Epithelial cell of prostate (primary cell): ENCODE results near the gene GAB1.
A peak's percentile ranks its signal among the peaks of the same experiment; 100 is the strongest.
"Not testable (repeated sequence)": the region's sequence is repeated elsewhere in the genome, so short reads cannot be mapped to it uniquely, and the experiment has no call there.

ENCODE experiments used
- DNase-seq: peaks from one replicate; pipeline ENCODE4 v3.0.0-alpha.2; 2011; ENCODE audit warnings: low read depth, low spot score
- H3K27ac ChIP-seq: fragments of 450-650 bp; 2 replicates; pipeline ENCODE4 v1.5.1; 2017; ENCODE audit warnings: mild to moderate bottlenecking

GAB1 gene

GRCh38 chr4:143335979-143336780, 496 bp upstream of the GAB1 start:
- no peak for DNase-seq
- H3K27ac ChIP-seq = peak overlapping the region; percentile 90

- H3K27ac ChIP-seq = peak overlapping the region; percentile 90
- DNase-seq = no peak
Measured at GRCh38 chr4:143337600-143338287, 1.1 kb downstream of the GAB1 start.

- no peak for DNase-seq
- peak overlapping the region; percentile 90 for H3K27ac ChIP-seq
Measured at GRCh38 chr4:143338313-143338712, 1.6 kb downstream of the GAB1 start.

- DNase-seq = no peak
- no peak overlapping the region for H3K27ac ChIP-seq
Measured at GRCh38 chr4:143339497-143339896, 2.8 kb downstream of the GAB1 start.

GRCh38 chr4:143341186-143341755, 4.6 kb downstream of the GAB1 start:
- no peak overlapping the region for H3K27ac ChIP-seq
- DNase-seq = no peak

- no peak for DNase-seq
- H3K27ac ChIP-seq = no peak overlapping the region
Measured at GRCh38 chr4:143343276-143343831, 6.7 kb downstream of the GAB1 start.

- no peak for DNase-seq
- H3K27ac ChIP-seq = no peak overlapping the region
Measured at GRCh38 chr4:143344041-143344440, 7.4 kb downstream of the GAB1 start.

- DNase-seq = no peak
- no peak overlapping the region for H3K27ac ChIP-seq
Measured at GRCh38 chr4:143344774-143345173, 8.1 kb downstream of the GAB1 start.

GRCh38 chr4:143345356-143345755, 8.7 kb downstream of the GAB1 start:
- H3K27ac ChIP-seq = no peak overlapping the region
- DNase-seq = no peak

- H3K27ac ChIP-seq = no peak overlapping the region
- DNase-seq = peak; percentile 66
Measured at GRCh38 chr4:143346206-143346605, 9.5 kb downstream of the GAB1 start.

GRCh38 chr4:143347484-143348111, 10.9 kb downstream of the GAB1 start:
- no peak overlapping the region for H3K27ac ChIP-seq
- no peak for DNase-seq

GRCh38 chr4:143348233-143349077, 11.8 kb downstream of the GAB1 start:
- no peak for DNase-seq
- no peak overlapping the region for H3K27ac ChIP-seq

GRCh38 chr4:143349858-143350527, 13.3 kb downstream of the GAB1 start:
- H3K27ac ChIP-seq, DNase-seq: not testable (repeated sequence)

- no peak for DNase-seq
- H3K27ac ChIP-seq = peak overlapping the region; percentile 97
Measured at GRCh38 chr4:143351149-143351691, 14.5 kb downstream of the GAB1 start.

GRCh38 chr4:143351774-143352451, 15.2 kb downstream of the GAB1 start:
- peak; percentile 58 for DNase-seq
- peak overlapping the region; percentile 97 for H3K27ac ChIP-seq

- H3K27ac ChIP-seq = peak overlapping the region; percentile 97
- DNase-seq = no peak
Measured at GRCh38 chr4:143352720-143353119, 16.0 kb downstream of the GAB1 start.

- DNase-seq = no peak
- peak overlapping the region; percentile 97 for H3K27ac ChIP-seq
Measured at GRCh38 chr4:143353797-143354196, 17.1 kb downstream of the GAB1 start.

- no peak for DNase-seq
- peak overlapping the region; percentile 97 for H3K27ac ChIP-seq
Measured at GRCh38 chr4:143354990-143355389, 18.3 kb downstream of the GAB1 start.
